Cerebellar nuclear complex (tissue), 1 donor: Measurements from ENCODE around the gene LYRM2.

Experiments
- DNase-seq, 2 experiments: peaks; one replicate each; lab custom pipeline; 2025; lab: John Stamatoyannopoulos, UW

Gene LYRM2, protein sequence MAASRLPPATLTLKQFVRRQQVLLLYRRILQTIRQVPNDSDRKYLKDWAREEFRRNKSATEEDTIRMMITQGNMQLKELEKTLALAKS

DNA sequence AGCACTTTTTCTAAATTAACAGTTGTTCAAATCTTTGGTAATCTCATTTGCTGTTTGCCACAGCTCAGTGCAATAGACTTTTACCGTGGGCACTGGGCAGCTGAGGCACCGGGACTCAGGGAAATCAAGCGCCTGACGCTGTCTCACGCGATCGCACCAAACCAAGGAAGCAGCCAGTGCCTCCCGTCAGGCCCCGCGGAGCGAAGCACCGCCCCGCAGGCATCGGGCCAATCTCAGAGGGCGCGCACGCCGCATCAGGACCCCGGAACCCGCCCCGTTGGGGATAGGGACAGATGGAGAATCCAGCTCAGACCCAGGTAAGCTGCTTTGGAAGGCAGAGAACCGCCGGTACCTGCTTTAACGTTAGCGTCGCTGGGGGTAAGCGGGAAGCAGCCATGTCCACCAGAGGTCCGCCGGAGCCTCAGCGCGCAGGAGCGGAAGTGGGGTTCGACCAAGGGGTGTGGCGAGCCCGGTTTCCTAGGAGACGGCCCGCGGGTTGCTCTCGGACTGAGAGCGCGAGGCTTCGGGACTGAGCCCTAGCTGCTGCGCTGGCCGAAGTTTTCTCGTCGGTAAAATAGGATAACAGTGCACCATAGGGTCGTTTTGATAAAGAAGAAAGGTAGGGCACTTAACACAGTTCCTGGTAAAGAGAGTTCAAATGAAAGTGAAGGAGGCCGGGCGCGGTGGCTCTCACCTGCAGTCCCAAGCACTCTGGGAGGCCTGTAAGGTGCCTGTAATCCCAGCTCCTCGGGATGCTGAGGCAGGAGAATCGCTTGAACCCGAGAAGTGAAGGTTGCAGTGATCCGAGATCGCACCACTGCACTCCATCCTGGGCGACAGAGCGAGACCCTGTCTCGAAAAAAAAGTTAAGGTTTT lies at the start of gene LYRM2:
TSS of gene LYRM2 (minus strand) at position 428 of the 876 bp plus-strand sequence. CDS start at position 397, 31 bp downstream.
- peak; percentile 41 to 70 for DNase-seq

DNA sequence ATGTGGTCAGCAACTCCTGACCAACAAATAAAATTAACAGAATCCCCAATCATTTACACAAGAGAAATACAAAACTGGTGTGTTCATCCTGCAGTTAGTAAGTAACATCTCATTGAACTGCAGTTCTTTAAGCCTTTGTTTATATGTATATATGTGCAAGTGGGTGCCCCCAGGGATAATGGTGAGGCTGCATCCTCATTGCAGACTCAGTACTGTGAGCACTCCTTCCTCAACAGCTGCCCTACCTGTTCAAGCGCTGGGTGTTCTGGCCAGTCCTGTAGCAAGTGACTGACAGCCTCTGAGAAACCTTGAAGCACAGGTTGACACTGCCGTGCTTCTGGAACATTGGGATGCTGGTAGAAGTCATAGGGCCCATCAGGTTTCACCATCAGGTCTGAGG lies 49.8 kb upstream of the LYRM2 start:
- DNase-seq = no peak

DNA sequence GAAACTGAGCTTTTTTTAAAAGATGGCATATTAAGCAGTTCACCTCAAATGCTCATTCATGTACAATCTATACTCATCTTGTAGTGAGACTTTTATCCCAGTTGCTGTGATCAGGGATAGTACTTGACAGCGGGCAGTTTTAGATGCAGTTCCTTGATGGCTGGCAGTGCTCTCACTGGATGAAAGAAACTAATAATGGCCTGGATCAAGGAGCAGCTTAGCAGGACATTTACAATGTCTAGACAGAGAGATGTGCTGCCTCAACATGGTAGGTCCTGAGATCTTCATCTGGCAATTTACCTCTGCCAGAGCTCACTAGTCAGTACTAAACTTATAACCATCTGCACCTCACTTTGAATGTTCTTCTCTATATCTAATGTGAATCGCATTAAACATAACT lies 46.8 kb upstream of the LYRM2 start:
- no peak for DNase-seq

DNA sequence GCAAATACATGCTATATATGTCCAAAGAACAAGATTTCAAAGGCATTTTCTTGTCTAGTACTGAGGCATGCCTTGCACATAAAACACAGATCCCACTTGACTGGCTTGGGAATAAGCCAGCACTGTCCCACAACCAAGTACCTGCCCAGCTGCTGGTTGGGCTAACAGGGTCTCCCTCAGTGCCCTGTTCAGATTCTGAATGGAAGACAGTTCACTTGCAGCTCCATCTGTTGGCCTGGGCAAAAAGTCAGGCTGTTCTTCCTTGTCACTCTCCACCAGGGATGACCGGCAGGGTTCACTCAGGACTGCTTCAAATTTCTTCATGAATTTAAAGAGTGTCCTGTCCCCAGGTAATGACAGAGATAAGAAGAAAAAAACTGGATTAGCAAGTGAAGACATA lies 44.4 kb upstream of the LYRM2 start:
- DNase-seq = no peak

DNA sequence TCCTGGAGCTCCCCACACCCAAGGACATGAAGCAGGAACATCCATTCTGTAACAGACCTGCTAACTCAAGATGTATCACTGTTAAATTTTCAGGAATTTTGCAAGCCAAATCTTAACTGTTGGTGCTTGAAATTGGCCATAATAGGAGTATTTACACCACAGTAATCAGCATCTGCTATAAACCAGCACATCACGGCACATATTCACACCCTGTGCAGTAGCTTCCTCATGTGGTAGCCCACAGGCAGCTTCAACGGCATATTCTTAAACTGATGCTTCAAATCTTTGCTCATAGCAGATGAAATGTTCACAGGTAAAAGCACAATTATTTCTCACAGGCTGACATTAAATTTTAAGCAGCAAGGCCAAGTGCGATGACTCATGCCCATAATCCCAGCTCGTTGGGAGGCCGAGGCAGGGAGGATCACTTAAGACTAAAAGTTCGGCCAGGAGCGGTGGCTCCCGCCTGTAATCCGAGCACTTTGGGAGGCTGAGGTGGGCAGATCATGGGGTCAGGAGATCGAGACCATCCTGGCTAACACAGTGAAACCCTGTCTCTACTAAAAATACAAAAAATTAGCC lies 43.5 kb upstream of the LYRM2 start:
- DNase-seq = no peak

DNA sequence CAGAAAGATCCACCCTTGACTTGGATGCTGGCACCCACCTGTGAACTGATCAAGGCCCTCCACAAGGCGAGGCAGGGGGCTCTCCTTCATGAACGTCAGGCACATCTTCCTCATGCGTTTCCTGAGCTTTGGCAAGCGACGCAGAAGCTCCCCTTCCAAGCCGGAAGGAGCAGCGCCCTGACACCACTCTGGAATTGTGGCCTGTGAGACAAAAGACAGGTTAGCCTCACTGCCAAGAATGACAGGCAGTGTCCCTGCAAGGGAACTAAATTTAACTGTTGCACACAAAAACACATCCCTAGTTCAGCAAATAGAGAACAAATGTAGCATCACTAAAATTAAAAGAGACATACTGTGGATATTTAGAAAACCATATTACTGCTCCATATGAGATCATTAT lies 42.0 kb upstream of the LYRM2 start:
- DNase-seq = no peak

DNA sequence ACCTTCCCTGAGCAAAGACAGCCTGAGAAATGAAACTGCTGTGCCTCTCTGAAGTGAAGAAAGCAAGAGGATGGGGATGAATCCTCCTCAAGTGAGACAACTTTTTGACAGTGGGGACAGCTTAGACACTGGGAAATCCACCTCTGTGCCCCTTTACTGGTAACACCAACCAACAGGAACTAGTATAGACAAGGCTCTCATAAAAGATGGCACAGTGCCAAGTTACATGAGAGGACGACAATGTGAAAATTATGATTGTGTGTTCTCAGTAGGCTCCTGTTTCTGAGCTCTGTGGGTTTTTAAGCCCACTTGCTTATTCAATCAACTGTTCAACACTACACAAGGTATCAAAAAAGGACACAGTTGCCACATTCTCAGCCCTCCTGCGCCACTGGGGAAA lies 41.6 kb upstream of the LYRM2 start:
- DNase-seq = no peak

DNA sequence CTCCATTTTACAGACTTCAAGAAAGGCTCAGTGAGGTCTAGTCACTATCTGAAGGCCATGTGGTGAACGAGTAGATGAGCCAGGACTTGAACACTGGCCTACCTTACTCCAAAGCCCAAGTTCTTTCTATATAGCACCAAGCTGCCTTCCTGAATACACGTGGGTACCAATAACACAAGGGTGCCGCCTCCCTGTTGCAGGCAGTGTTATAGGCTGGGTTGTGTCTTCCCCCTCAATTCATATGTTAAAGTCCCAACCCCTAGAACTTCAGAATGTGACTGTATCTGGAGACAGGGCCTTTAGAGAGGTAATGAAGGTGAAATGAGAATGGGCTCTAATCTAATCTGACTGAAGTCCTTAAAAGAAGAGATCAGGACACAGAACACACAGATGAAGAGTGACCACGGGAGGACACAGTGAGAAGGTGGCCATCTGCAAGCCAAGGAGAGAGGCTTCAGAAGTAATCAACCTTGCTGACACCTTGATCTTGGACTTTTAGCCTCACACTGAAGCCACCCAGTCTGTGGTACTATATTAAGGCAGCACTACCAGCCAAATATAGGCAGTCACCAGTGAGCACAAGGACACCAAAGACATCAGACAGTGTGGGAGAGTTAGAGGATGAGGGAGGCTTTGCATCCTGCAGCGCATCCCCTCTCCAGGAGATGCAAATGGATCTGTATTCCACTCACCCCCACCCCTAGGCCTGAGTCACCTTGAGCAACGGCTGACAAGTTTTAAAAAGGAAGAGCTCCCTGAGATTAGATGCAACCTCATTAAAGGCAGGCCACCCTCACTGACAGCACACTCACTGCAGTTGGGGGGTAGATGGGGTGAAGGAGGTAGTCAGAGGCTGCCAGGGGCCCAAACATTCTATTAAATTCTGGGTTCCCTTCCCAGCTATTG lies 40.9 kb upstream of the LYRM2 start:
- DNase-seq = no peak

DNA sequence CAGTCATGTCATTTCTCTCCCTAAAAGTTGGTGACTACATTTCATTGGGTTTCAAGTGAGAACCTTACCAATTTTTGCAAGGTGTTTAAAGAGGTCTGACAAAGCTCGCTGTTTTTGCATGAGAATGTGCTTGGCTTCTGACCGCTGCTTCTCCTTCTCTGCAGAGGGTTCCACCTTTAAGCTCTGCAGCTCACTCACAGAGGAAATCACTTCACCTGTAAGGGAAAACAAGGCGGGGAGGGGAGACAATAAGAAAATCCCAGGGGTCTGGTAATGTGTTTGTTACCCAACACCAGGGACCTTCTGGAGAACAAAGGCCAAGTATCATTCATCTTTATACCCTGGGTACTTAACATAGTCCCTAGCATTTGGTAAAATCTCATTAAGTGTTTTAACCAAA lies 40.0 kb upstream of the LYRM2 start:
- no peak for DNase-seq

DNA sequence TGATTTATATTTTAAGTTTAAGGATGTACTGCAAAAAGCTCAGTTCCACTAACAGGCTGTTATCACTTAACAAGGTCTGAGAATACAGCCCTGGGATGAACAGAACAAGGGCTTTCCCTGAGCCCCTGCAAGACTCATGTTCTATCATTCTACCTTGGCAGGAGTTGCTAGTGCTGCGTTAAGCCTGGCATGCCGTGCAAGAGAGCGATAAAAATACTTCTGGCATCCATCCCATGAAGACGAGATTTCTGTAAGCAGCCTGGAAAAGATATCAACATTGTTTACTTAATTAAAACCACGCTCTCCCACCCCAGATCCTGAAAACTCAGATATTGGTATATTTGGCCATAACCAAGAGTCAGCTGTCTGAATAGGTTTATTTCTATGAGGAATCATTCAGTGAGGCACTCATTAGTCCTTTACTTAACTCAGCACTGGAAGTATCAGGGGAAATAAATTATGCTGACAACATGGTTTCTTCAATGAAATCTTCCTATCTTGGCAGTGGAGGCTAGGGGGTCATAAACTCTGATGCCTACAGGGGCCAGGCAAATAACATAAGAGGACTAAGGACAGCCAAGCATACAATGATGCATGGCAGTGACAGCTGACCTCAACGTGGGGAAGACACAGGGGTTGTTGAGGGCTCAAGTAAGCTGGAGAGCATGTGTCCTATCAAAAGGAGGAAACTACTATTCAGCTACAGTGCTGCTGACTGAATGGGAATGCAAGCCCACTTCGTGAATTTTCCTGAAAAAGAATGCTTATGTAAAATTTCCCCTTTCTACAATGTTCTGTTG lies 37.6 kb upstream of the LYRM2 start:
- peak in 1 of 2 experiments; percentile 3 for DNase-seq

DNA sequence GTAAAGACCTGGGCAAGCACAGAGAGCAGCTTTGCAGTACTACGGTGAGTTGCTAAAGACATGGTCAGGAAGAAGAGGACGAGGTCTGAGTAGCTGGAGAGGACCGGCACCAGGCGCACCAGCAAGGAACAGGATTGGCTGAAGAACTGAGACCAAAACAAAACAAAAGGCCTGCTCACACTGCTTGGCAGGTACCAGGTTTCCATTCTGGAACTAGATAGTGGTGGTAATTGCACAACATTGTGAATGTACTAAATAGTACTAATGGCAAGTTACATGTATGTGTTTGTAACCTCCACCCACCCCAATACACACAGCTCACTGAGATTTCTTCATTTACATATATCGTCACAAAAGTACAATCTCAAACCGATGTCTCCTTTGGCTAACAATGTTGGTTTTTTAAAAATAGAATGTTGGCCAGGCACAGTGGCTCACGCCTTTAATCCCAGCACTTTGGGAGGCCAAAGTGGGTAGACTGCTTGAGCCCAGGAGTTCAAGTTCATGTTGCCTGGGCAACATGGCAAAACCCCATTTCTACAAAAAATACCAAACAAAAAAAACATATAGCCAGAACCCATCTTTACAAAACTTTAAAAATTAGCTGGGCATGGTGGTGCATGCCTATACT lies 32.5 kb upstream of the LYRM2 start:
- DNase-seq = no peak

DNA sequence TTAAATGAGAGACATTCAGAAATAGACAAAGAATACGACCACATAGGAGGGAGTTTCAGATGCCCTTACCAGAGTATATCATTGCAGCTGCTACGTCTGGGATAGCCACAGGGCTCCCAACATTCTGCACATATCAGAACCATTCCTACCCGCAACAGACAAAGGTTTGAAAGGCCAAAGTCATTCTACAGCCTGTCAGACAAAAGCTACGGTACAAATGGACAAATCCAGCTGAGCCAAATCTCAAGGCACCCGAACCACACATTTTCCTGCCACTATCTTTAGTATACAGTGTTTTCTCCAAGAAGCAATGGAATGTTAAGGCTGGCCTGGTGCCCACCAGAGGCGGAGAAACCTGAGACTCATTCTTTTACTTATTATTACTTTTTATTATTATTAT lies 30.5 kb upstream of the LYRM2 start:
- DNase-seq = no peak

DNA sequence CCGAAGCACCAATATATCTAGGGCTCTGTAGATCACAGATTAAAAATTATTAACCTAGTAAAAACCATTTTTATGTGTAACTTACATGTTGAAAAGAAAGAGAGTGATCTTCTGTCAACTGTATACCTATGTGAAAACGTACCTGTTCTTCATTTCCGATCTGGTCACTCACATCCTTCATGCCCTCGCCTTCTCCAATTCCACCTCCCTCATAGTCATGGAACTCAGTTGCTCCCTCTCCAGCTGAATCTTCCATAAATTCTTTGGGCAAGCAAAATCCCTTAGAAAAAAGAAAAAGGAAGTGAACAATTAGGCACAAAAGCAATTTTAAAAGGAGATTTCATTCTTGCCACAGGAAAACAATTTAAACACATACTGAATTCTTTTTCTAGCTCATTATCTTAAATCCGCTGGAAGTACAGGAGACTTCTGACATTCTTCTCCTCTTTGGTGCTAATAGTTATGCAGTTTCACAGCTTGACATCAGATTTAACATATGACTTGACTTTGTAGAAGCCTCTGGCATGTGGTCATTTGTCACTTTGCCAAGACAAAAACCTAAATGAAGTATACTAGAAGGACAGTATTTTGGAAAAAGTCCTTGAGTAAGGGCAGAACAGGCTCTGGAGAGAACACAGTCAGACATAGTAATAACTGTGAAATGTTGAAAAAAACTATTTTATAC lies 29.5 kb upstream of the LYRM2 start:
- DNase-seq = no peak

DNA sequence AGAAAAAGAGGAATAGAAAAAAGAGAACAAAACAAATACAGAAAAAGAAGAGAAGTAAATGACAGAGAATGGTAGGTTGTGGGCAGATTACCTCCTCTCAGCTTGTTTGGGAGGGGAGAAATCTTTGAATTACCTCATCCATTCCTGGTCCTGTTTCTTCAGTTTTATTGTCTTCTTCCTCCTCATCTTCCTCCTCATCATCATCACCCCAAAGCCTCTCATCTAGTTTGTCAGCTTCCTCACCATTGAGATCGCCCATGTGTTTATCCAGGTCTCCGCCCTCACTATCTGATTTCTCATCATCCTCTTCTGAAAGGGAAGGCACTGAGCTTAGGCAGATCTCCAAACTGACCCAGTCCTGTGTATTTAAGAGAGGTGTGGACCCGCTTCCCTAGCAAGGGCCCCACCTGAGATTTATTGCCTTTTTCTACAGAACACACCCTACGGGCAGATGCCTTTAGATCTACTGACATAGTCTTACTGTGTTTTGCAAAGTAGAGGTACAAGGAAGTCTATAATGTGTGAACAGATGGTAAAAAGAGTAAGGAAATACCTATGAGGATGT lies 24.2 kb upstream of the LYRM2 start:
- no peak for DNase-seq

DNA sequence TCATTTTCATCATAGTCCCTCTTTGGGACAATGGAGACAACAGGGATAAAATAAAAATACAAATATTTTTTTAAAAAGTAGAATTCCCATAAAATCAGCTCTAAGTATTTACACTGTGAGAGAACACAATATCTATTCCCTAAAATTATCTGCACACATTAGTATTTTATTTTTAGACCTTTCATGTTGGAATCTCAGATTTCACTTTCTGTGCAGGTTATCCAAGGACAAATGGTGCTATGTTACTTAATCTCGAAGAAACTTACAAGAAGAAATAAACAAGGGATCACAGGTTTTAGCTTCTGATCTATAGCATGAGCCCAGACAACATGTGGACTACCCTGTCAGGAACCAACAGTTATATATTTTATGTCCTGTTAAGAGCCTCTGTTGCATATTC lies 23.0 kb upstream of the LYRM2 start:
- no peak for DNase-seq

DNA sequence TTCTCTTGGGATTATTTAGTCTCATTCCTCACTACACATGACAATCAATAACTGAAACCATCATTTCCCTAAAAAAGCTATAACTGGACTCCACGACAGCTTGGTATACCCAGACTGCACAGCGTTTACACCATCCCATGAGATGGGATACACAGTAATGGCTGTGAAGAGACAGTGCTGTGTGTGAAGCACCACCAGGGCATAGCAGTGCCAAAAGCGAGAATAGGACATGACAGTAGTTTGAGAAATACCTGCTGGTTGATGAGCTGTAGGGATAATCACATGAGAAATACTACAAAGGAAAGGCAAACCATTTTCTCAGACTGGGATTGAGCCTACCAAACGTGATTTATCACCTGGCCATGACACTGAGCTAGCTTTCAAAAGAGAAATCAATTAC lies 22.4 kb upstream of the LYRM2 start:
- DNase-seq = no peak

DNA sequence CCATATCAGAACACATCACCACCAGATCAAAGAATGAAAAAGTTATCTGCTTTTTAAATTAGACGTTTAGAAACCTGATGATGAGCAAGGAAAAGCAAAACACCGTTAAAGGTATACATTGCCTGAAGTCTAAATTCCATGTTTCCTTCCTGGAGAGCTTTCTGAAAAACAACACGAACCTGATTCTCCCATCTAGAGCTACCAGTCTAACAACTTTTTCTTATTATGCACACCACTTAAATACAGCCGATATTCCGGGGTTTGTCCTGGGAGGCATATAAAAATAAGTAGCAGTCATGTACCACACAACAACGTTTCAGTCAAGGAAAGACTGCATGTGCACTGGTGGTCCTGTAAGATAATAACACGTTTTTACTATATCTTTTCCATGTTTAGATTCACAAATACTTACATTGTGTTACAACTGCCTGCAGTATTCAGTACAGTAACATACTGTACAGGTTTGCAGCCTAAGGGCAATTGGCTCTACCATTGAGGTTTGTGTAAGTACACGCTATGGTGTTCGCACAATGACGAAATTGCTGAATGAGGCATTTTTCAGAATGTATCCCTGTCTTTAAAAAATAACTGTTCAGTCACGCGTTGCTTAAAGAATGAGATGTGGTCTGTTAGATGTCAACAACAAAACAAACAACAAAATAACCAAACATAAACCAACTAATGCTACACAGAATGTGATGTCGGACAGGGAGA lies 19.1 kb upstream of the LYRM2 start:
- DNase-seq = no peak

DNA sequence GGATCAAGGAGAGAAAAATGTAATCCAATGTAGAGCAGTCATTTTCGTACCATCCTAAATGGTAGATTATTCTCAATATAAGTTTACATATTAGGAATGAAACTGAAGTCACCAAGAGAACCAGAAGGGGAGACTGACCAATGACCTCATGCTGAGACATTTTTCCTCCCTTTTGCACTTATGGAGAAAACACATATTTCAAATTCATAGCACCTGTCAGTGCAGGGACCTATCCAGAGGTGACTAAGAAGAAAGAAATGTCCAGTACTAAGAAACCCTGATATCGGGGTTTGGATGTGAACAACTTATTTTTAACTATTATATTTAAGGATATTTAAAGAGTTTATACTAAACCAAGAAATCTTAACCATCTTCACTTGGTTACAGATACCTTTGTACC lies 16.6 kb upstream of the LYRM2 start:
- DNase-seq = no peak

DNA sequence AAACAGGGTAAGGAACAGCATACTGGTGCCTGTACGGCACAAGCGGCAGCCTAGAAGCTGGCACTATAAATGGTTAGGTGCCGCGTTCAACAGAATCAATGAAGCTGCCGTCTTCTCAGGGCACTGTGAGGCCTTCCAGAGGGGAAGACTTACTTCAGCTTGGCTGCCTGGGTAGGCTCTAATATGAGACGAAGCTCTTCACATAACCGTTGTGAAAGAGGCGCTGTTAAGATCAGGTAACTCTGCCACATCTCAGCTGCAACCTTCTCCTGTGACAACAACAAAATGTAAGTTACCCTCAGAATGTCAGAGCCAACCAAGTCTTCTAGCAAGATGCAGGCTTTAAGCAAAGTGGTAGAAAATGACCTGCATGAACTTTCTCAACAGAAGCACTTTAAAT lies 12.0 kb upstream of the LYRM2 start:
- no peak for DNase-seq

DNA sequence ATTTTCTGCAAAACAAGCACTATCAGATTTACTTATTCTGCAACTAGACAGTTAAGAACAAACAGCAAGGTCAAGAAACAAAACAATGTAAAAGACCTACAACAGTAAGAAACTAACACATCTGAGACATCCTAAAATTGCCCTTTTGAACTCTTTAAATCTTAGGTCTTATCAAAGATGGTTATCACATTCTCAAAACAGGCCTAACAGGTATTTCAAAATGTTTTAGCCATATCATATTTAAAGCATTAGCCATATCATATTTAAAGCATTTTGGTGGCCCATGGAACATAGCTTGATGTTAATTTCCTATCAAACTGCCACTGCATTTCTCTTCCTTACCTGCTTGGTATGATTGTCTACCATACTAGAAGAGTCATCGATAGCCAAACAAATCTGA lies 11.1 kb upstream of the LYRM2 start:
- no peak for DNase-seq
